Glutamatergic neuron (in vitro differentiated cells): ENCODE results near the gene MMP24. TPM values are rescaled to one million over a fixed set of nuclear protein-coding genes. Genes with fewer than 3 reads are reported as not detected.
"Not testable (repeated sequence)": the region's sequence is repeated elsewhere in the genome, so short reads cannot be mapped to it uniquely, and the experiment has no call there.

Source experiments
- DNase-seq: peaks from one replicate; pipeline ENCODE4 v3.0.0; 2022
- H3K27ac Mint-ChIP-seq: one replicate; pipeline ENCODE4 v1.8.0; 2020; ENCODE audit warnings: mild to moderate bottlenecking, mixed read lengths, inconsistent platforms; ENCODE audit not compliant: unreplicated experiment
- H3K27me3 Mint-ChIP-seq: one replicate; pipeline ENCODE4 v1.8.0; 2020; ENCODE audit warnings: mild to moderate bottlenecking, moderate library complexity, mixed read lengths, inconsistent platforms; ENCODE audit not compliant: unreplicated experiment
- H3K36me3 Mint-ChIP-seq: one replicate; pipeline ENCODE4 v1.8.0; 2020; ENCODE audit warnings: mild to moderate bottlenecking, mixed read lengths, inconsistent platforms; ENCODE audit not compliant: unreplicated experiment
- H3K4me1 Mint-ChIP-seq: one replicate; pipeline ENCODE4 v1.8.0; 2020; ENCODE audit warnings: mild to moderate bottlenecking, low read depth, mixed read lengths, inconsistent platforms; ENCODE audit not compliant: unreplicated experiment
- H3K4me3 Mint-ChIP-seq: one replicate; pipeline ENCODE4 v1.8.0; 2020; ENCODE audit warnings: mild to moderate bottlenecking, mixed read lengths, inconsistent platforms; ENCODE audit not compliant: unreplicated experiment
- H3K9me3 Mint-ChIP-seq: one replicate; pipeline ENCODE4 v1.8.0; 2020; ENCODE audit warnings: mild to moderate bottlenecking, moderate library complexity, mixed read lengths, inconsistent platforms; ENCODE audit not compliant: unreplicated experiment
- total RNA-seq: library from RNA; stranded (reverse); fragmentation: NEBNext Ultra II Directional; extraction: Animal tissue kit (Norgen Biotek cat#: 25700); gene quantifications from one replicate; pipeline ENCODE4 v1.2.1, GENCODE V29; 2021; ENCODE audit not compliant: unreplicated experiment
- TF ChIP-seq, protein P1 (sequence below): fragments of 200-600 bp; sonication (generic); IDR thresholded peaks from one replicate; pipeline ENCODE4 v1.5.0; 2021; ENCODE audit not compliant: partially characterized antibody, unreplicated experiment

The MMP24 gene
- total RNA-seq, 1 donor from 2014 or later, result 19.0 TPM

DNA sequence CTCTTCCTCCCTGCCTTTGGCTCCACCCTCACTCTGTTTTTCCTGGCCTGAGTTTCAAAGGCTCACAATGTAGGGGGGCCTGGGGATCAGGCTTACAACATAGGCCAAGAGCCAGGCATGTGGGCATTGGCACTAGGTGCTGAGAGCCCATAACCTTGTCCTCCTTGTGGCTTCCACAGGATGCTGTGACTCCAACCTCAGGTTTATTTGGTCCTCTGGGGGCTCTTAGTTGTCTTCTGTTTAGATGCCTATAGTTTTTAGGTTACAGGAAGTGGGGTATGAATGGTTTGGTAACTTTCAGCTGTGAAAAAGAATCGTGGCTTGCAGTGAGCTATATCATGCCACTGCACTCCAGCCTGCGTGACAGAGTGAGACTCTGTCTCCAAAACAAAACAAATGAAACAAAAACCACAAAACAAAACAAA is 25.6 kb downstream of the MMP24 start:
- no peaks in the 10 kb centered on the region for H3K27me3 Mint-ChIP-seq
- H3K36me3 Mint-ChIP-seq, result no peaks in the 10 kb centered on the region
- TF ChIP-seq, protein P1, sequence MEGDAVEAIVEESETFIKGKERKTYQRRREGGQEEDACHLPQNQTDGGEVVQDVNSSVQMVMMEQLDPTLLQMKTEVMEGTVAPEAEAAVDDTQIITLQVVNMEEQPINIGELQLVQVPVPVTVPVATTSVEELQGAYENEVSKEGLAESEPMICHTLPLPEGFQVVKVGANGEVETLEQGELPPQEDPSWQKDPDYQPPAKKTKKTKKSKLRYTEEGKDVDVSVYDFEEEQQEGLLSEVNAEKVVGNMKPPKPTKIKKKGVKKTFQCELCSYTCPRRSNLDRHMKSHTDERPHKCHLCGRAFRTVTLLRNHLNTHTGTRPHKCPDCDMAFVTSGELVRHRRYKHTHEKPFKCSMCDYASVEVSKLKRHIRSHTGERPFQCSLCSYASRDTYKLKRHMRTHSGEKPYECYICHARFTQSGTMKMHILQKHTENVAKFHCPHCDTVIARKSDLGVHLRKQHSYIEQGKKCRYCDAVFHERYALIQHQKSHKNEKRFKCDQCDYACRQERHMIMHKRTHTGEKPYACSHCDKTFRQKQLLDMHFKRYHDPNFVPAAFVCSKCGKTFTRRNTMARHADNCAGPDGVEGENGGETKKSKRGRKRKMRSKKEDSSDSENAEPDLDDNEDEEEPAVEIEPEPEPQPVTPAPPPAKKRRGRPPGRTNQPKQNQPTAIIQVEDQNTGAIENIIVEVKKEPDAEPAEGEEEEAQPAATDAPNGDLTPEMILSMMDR, result no peak
- H3K27ac Mint-ChIP-seq, result no peak overlapping the region
- no peaks in the 10 kb centered on the region for H3K4me1 Mint-ChIP-seq
- H3K9me3 Mint-ChIP-seq, result no peaks in the 10 kb centered on the region
- H3K4me3 Mint-ChIP-seq, result no peak overlapping the region
- no peak for DNase-seq

DNA sequence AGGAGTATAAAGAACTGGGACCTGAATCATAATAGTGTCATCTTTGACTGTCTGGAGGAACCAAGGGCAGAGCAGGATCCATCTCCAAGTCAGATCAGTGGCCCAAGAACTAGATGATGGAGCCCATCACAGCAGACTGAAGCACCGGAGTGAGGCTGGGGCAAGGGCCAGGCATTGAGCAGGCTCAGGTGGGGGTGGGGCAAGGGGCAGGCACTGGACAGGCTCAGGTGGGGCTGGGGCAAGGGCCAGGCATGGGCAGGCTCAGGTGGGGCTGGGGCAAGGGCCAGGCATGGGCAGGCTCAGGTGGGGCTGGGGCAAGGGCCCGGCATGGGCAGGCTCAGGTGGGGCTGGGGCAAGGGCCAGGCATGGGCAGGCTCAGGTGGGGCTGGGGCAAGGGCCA is 26.1 kb downstream of the MMP24 start:
- not testable (repeated sequence) for H3K4me3 Mint-ChIP-seq, H3K9me3 Mint-ChIP-seq, H3K27ac Mint-ChIP-seq, H3K27me3 Mint-ChIP-seq, DNase-seq, H3K36me3 Mint-ChIP-seq, H3K4me1 Mint-ChIP-seq

DNA sequence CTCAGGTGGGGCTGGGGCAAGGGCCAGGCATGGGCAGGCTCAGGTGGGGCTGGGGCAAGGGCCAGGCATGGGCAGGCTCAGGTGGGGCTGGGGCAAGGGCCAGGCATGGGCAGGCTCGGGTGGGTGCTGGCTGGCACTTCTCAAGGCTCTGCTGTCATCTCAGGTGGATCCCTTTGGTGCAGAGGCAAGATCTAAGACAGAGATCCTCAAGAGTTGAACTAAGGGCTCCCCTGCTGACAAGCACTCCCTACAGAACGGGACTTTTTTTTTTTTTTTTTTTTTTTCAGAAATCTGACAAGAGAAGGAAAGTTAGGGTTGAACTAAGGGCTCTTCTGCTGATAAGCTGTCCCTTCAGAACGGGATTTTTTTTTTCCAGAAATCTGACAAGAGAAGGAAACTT is 26.5 kb downstream of the MMP24 start:
- Mint-ChIP-seq H3K27me3 (no peaks in the 10 kb centered on the region), H3K36me3 (no peaks in the 10 kb centered on the region), H3K27ac (no peak overlapping the region), H3K9me3 (no peaks in the 10 kb centered on the region), H3K4me3 (no peak overlapping the region), H3K4me1 (no peaks in the 10 kb centered on the region)
- no peak for DNase-seq
- TF ChIP-seq, protein P1, result no peak

DNA sequence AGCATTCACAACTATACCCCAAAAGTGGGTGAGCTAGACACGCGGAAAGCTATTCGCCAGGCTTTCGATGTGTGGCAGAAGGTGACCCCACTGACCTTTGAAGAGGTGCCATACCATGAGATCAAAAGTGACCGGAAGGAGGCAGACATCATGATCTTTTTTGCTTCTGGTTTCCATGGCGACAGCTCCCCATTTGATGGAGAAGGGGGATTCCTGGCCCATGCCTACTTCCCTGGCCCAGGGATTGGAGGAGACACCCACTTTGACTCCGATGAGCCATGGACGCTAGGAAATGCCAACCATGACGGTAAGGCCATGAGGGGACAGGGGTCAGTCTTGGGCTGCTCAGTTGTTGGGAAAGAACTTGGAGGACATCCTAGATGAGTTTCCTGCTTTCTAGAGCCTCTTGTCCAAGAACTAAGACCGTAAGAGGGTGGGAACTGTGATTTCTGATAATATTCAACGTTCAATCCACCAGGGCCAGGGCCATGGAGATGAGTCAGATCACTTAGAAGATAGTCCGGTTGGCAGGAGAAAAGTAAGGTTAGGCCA is 28.0 kb downstream of the MMP24 start:
- H3K9me3 Mint-ChIP-seq, result no peaks in the 10 kb centered on the region
- TF ChIP-seq, protein P1, result no peak
- no peak overlapping the region for H3K27ac Mint-ChIP-seq
- no peak for DNase-seq
- no peaks in the 10 kb centered on the region for H3K27me3 Mint-ChIP-seq
- H3K4me1 Mint-ChIP-seq, result no peaks in the 10 kb centered on the region
- no peak overlapping the region for H3K4me3 Mint-ChIP-seq
- H3K36me3 Mint-ChIP-seq, result no peaks in the 10 kb centered on the region

DNA sequence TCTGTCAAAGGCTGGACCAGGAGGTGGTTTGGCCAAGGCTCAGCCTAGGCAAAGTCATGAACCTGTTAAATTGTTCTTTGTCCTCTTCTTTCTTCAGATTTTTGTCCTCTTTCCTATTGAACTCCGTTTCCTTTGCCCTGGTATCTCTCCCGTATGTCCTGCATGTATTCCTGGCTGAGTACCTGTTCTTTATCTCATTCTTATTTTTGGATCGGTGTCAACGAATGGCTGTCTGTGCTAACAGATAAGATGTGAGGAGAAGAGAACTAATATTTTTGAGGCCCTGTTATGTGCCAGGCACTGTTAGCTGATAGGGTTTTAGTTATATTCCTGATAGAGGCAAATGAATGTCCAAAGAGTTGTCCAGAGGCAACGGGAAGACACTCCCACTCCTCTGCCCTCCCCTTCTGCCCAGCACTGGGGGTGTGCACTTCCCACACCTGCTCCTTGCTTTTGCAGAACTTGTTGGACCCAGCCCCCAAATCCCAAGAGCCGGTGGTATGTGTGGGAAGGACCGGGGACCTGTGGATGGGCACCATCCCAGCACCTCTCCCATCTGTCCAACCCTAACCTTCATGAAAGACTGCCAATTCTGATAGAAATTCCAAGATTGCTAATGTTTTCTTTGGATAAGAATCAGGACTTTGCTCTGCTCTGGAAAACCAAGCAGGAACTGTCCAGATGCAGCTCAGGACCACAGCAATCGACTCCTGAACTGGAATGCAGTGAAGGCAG is 30.9 kb downstream of the MMP24 start:
- Mint-ChIP-seq H3K27me3 (no peaks in the 10 kb centered on the region), H3K9me3 (no peaks in the 10 kb centered on the region), H3K27ac (no peak overlapping the region), H3K4me1 (no peaks in the 10 kb centered on the region), H3K4me3 (no peak overlapping the region), H3K36me3 (no peaks in the 10 kb centered on the region)
- TF ChIP-seq, protein P1, result no peak
- no peak for DNase-seq
